Measurements from ENCODE around the gene AUP1. TPM values are rescaled to one million over a fixed set of nuclear protein-coding genes. Genes with fewer than 3 reads are reported as not detected.

Gene AUP1
- total and polyA plus RNA-seq, 2 experiments from 2014 or later, result 98.7 to 105 TPM

- no peaks in the 10 kb centered on the region for H3K4me1 ChIP-seq (ENCODE audit: insufficient read depth)
- H3K27ac Mint-ChIP-seq, result no peak overlapping the region
- no peak for TF ChIP-seq POLR2AphosphoS5 (IDR thresholded peaks at IDR 0.05; ENCODE audit: low read depth)
- no peak for TF ChIP-seq JUNB (IDR thresholded peaks at IDR 0.05; ENCODE audit: unreplicated experiment)
- H3K27me3 Mint-ChIP-seq (ENCODE audit: insufficient read depth, low read depth, poor library complexity), result peaks cover 8% of the 10 kb centered on the region
- no peaks in the 10 kb centered on the region for H3K9me3 Mint-ChIP-seq
- H4K20me1 ChIP-seq (replicated peaks; ENCODE audit: insufficient read depth), result no peaks in the 10 kb centered on the region; the same call in 1 of the 2 replicates
- DNase-seq (ENCODE audit: low spot score) (no peak), ATAC-seq (no peak)
- H3K27ac ChIP-seq (ENCODE audit: low read depth), result no peak overlapping the region
- no peak overlapping the region for H3K4me3 ChIP-seq
- no peak overlapping the region for H2AFZ ChIP-seq
- no peaks in the 10 kb centered on the region for H3K36me3 ChIP-seq (ENCODE audit: insufficient read depth)
- no peak overlapping the region for H3K4me2 ChIP-seq
- H3K36me3 Mint-ChIP-seq (ENCODE audit: low read depth), result no peaks in the 10 kb centered on the region
- H3K9me2 ChIP-seq (ENCODE audit: insufficient read depth), result no peaks in the 10 kb centered on the region
- H3K4me1 Mint-ChIP-seq, result peaks cover 5% of the 10 kb centered on the region; the same call in 1 of the 3 replicates
- no peaks in the 10 kb centered on the region for H3K79me2 ChIP-seq (replicated peaks; ENCODE audit: insufficient read depth)
- peaks cover 8% of the 10 kb centered on the region; the same call in 1 of the 2 replicates for H3K27me3 ChIP-seq (ENCODE audit: insufficient read depth)
- no peak overlapping the region for H3K4me3 Mint-ChIP-seq
- no peaks in the 10 kb centered on the region for H3F3A ChIP-seq (replicated peaks; ENCODE audit: low read depth)
Measured at GRCh38 chr2:74566076-74566753, 36.7 kb upstream of the AUP1 start.

DNA sequence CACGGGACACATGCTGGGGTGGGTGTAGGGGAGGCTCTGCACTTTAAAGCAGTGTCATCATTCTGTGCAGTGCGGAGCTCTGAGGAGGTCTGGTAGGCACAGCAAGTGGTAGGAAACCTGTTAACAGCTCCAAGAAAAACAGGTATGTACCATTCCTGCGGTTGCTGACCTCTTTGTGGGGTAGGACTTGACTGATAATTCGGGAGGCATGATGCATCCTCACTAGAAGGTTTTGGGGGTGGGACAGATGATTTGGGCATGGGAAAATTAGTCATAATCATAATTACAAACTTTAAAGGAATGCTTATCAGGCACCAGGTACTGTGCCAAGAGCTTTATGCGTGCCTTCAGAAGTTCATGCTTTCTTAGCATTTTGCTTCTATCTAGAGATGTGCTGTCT lies 34.7 kb upstream of the AUP1 start:
- no peak for TF ChIP-seq STAT1 (IDR thresholded peaks at IDR 0.05; ENCODE audit: unreplicated experiment)
- TF ChIP-seq REST (IDR thresholded peaks at IDR 0.05; ENCODE audit: unreplicated experiment), result no peak
- TF ChIP-seq EZH2 (IDR thresholded peaks at IDR 0.05; ENCODE audit: low read depth, unreplicated experiment), result no peak
- TF ChIP-seq, protein P1, sequence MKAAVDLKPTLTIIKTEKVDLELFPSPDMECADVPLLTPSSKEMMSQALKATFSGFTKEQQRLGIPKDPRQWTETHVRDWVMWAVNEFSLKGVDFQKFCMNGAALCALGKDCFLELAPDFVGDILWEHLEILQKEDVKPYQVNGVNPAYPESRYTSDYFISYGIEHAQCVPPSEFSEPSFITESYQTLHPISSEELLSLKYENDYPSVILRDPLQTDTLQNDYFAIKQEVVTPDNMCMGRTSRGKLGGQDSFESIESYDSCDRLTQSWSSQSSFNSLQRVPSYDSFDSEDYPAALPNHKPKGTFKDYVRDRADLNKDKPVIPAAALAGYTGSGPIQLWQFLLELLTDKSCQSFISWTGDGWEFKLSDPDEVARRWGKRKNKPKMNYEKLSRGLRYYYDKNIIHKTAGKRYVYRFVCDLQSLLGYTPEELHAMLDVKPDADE (IDR thresholded peaks at IDR 0.05), result no peak
- no peak for TF ChIP-seq ZNF331 (CRISPR knock-in tag; IDR thresholded peaks at IDR 0.05; ENCODE audit: low read depth)
- TF ChIP-seq NANOG (IDR thresholded peaks at IDR 0.05; ENCODE audit: borderline replicate concordance), result no peak
- no peak for TF ChIP-seq JUNB (IDR thresholded peaks at IDR 0.05; ENCODE audit: unreplicated experiment)
- no peak for TF ChIP-seq CREB1 (CRISPR knock-in tag; IDR thresholded peaks at IDR 0.05; ENCODE audit: low read depth)
- ATAC-seq (no peak), DNase-seq (ENCODE audit: low spot score) (no peak)
- no peaks in the 10 kb centered on the region for H3K36me3 Mint-ChIP-seq (ENCODE audit: low read depth)
- no peak overlapping the region for H3K4me3 Mint-ChIP-seq
- H3K27me3 Mint-ChIP-seq (ENCODE audit: insufficient read depth, low read depth, poor library complexity), result peaks cover 13% of the 10 kb centered on the region
- H3K27ac Mint-ChIP-seq, result no peak overlapping the region
- H3K36me3 ChIP-seq (ENCODE audit: insufficient read depth), result no peaks in the 10 kb centered on the region
- peaks cover 9% of the 10 kb centered on the region; the same call in 1 of the 2 replicates for H3K27me3 ChIP-seq (ENCODE audit: insufficient read depth)
- peaks cover 19% of the 10 kb centered on the region for H3K4me1 Mint-ChIP-seq
- no peaks in the 10 kb centered on the region for H3K9me3 Mint-ChIP-seq
- no peaks in the 10 kb centered on the region for H3K9me2 ChIP-seq (ENCODE audit: insufficient read depth)
- peaks cover 10% of the 10 kb centered on the region for H3K4me1 ChIP-seq (ENCODE audit: insufficient read depth)
- H4K20me1 ChIP-seq (replicated peaks; ENCODE audit: insufficient read depth), result no peaks in the 10 kb centered on the region; the same call in 1 of the 2 replicates
- H2AFZ ChIP-seq, result no peak overlapping the region
- H3K27ac ChIP-seq (ENCODE audit: low read depth), result no peak overlapping the region
- no peak overlapping the region for H3K4me2 ChIP-seq
- H3K79me2 ChIP-seq (replicated peaks; ENCODE audit: insufficient read depth), result no peaks in the 10 kb centered on the region
- no peak overlapping the region for H3K4me3 ChIP-seq
- no peaks in the 10 kb centered on the region for H3F3A ChIP-seq (replicated peaks; ENCODE audit: low read depth)
